Endothelial cell of umbilical vein (primary cell): ENCODE measurements around the gene GIMAP6. TPM values are rescaled to one million over a fixed set of nuclear protein-coding genes. Genes with fewer than 3 reads are reported as not detected.

Experiments used
- BruUV-seq: library from RNA; stranded (reverse); fragments of 400-500 nt; replicated peaks from 2 replicates; lab custom pipeline; 2021; lab: Mats Ljungman, UMichigan
- CTCF ChIA-PET: fragments of 300-600, 350-600 bp; sonication (Branson Sonifier 250); formaldehyde crosslinking; loops from one replicate; lab custom pipeline; 2021; ENCODE audit warnings: antibody characterized with exemption, inconsistent platforms; lab: Charles Lee
- POLR2A ChIA-PET: fragments of 300-600, 350-600 bp; sonication (Branson Sonifier 250); formaldehyde crosslinking; loops from one replicate; lab custom pipeline; 2021; ENCODE audit warnings: antibody characterized with exemption, inconsistent platforms; lab: Charles Lee
- DNase-seq: peaks from one replicate; pipeline ENCODE4 v3.0.0-alpha.2; 2011; ENCODE audit warnings: low read depth, low spot score
- FAIRE-seq: peaks from 2 replicates; lab custom pipeline; 2011; peaks lifted over from hg19 to GRCh38; lab: Jason Lieb, UNC
- H2AFZ ChIP-seq: 2 replicates; pipeline ENCODE4 v1.6.0; 2012; ENCODE audit warnings: low read depth, low read length, control low read depth, inconsistent platforms
- H3K27ac ChIP-seq: 2 replicates; pipeline ENCODE4 v1.5.1; 2011; ENCODE audit warnings: low read depth, mild to moderate bottlenecking, control low read depth, low read length, moderate library complexity; ENCODE audit not compliant: insufficient read depth
- H3K27me3 ChIP-seq, 2 experiments: 2 replicates each; pipeline versions ENCODE4 v1.6.0 to v1.6.1; 2011; ENCODE audit warnings: low read length in 2 of 2, mixed read lengths in 1 of 2; ENCODE audit not compliant: control insufficient read depth in 2 of 2, insufficient read depth in 2 of 2
- H3K36me3 ChIP-seq, 2 experiments: 2 replicates in 1 of 2; 3 replicates in 1 of 2; pipeline ENCODE4 v1.5.1; 2011; ENCODE audit warnings: low read length in 2 of 2, mild to moderate bottlenecking in 1 of 2, moderate library complexity in 1 of 2; ENCODE audit not compliant: control insufficient read depth in 2 of 2, insufficient read depth in 2 of 2; ENCODE audit errors: extremely low read depth in 1 of 2
- H3K4me1 ChIP-seq: 3 replicates; pipeline ENCODE4 v1.5.1; 2011; ENCODE audit warnings: mild to moderate bottlenecking, low read length; ENCODE audit not compliant: control insufficient read depth, insufficient read depth; ENCODE audit errors: extremely low read depth
- H3K4me2 ChIP-seq: 2 replicates; pipeline ENCODE4 v1.6.1; 2011; ENCODE audit warnings: low read length, control low read depth, mixed read lengths; ENCODE audit not compliant: insufficient read depth
- H3K4me3 ChIP-seq, 3 experiments: fragments of 200-600 bp in 1 of 3; sonication (generic), shearing (Covaris generic) in 1 of 3; replicated peaks in 1 of 3; 2 replicates each; pipeline ENCODE4 v1.5.1; 2011 to 2016; ENCODE audit warnings: control low read depth in 3 of 3, low read length in 3 of 3, mild to moderate bottlenecking in 2 of 3, inconsistent platforms in 1 of 3, low read depth in 1 of 3, moderate library complexity in 1 of 3; ENCODE audit not compliant: insufficient read depth in 1 of 3
- H3K79me2 ChIP-seq: 2 replicates; pipeline ENCODE4 v1.6.0; 2012; ENCODE audit warnings: low read length, inconsistent platforms; ENCODE audit not compliant: control insufficient read depth, insufficient read depth
- H3K9ac ChIP-seq: replicated peaks from 2 replicates; pipeline ENCODE3; 2011; ENCODE audit warnings: low read length, control low read depth; ENCODE audit not compliant: insufficient read depth; ENCODE audit errors: extremely low read depth
- H3K9me1 ChIP-seq: replicated peaks from 3 replicates; pipeline ENCODE4 v1.6.0; 2011; ENCODE audit warnings: mild to moderate bottlenecking, low read length; ENCODE audit not compliant: control insufficient read depth, insufficient read depth; ENCODE audit errors: extremely low read depth
- H3K9me3 ChIP-seq: replicated peaks from 2 replicates; pipeline ENCODE4 v1.5.1; 2012; ENCODE audit warnings: low read length, inconsistent platforms; ENCODE audit not compliant: control insufficient read depth, insufficient read depth
- H4K20me1 ChIP-seq: replicated peaks from 2 replicates; pipeline ENCODE3; 2011; ENCODE audit warnings: mild to moderate bottlenecking, low read length; ENCODE audit not compliant: control insufficient read depth, insufficient read depth; ENCODE audit errors: extremely low read depth
- CTCF ChIP-seq, 2 donors: IDR thresholded peaks; 1 replicate in 1 of 2; 2 replicates in 1 of 2; pipeline ENCODE4 v1.5.1; 2011; ENCODE audit warnings: low read length in 2 of 2, mild to moderate bottlenecking in 2 of 2, moderate library complexity in 2 of 2, control low read depth in 1 of 2, inconsistent platforms in 1 of 2, low read depth in 1 of 2; ENCODE audit not compliant: insufficient read depth in 1 of 2; ENCODE audit errors: extremely low read depth in 1 of 2
- EZH2 ChIP-seq: IDR thresholded peaks from 2 replicates; pipeline ENCODE4 v1.6.1; 2012; ENCODE audit warnings: borderline replicate concordance, low read depth, mild to moderate bottlenecking, moderate library complexity, low read length, inconsistent platforms; ENCODE audit not compliant: severe bottlenecking
- FOS ChIP-seq: IDR thresholded peaks from 2 replicates; pipeline ENCODE4 v1.6.1; 2011; ENCODE audit warnings: mild to moderate bottlenecking, low read length, moderate library complexity, borderline replicate concordance; ENCODE audit not compliant: insufficient read depth
- GATA2 ChIP-seq: IDR thresholded peaks from 2 replicates; pipeline ENCODE4 v1.7.0; 2011; ENCODE audit warnings: low read depth, mild to moderate bottlenecking, moderate library complexity, mixed read lengths, low read length; ENCODE audit not compliant: insufficient read length, insufficient read depth
- JUN ChIP-seq: IDR thresholded peaks from 2 replicates; pipeline ENCODE4 v1.6.1; 2011; ENCODE audit warnings: borderline replicate concordance, low read depth; ENCODE audit not compliant: insufficient read length, insufficient read depth
- MYC ChIP-seq: IDR thresholded peaks from one replicate; pipeline ENCODE4 v1.6.1; 2011; ENCODE audit warnings: mild to moderate bottlenecking, low read depth, low read length
- POLR2A ChIP-seq: IDR thresholded peaks from 2 replicates; pipeline ENCODE4 v1.6.1; 2012; ENCODE audit warnings: low read depth, mild to moderate bottlenecking, control low read depth, low read length
- POLR2AphosphoS5 ChIP-seq: IDR thresholded peaks from 2 replicates; pipeline ENCODE4 v1.6.1; 2012; ENCODE audit warnings: low read depth, mild to moderate bottlenecking, control low read depth, low read length, moderate library complexity; ENCODE audit not compliant: insufficient read depth
- dilution Hi-C: fragments of 300-500 bp; cut with MboI; formaldehyde crosslinking; loops from one replicate; pipeline ENCODE4 v1.15.0; 2019; ENCODE audit warnings: low sequenced_read_pairs; ENCODE audit not compliant: extremely low pct_ligation_motif_present
- intact Hi-C: fragments of 100-400 bp; cut with micrococcal nuclease; formaldehyde crosslinking; loops from one replicate; pipeline ENCODE4 v1.10.0; 2022
- polyA plus RNA-seq, 4 experiments: library from polyadenylated mRNA; depleted of rRNA in 3 of 4; stranded (reverse) in 3 of 4; unstranded in 1 of 4; fragments of >200 nt; gene quantifications; 2 replicates each; pipeline versions ENCODE4 v1.2.1 to v1.2.3, GENCODE V29; 2011 to 2012; ENCODE audit warnings: missing spikeins in 1 of 4
- total RNA-seq: library from RNA; stranded (reverse); gene quantifications from 2 replicates; pipeline ENCODE4 v1.2.3, GENCODE V29; 2021
- TF ChIP-seq, protein P1 (sequence below): IDR thresholded peaks from 2 replicates; pipeline ENCODE4 v1.6.1; 2011; ENCODE audit not compliant: insufficient read depth, insufficient read length

Gene GIMAP6
- total and polyA plus RNA-seq, 2 donors (not counting 3 experiments of a cell fraction or from before 2014, with no cell fraction given): 65.6 to 85.0 TPM

- no peaks in the 10 kb centered on the region for H3K9me3 ChIP-seq
- H3K36me3 ChIP-seq: no peaks in the 10 kb centered on the region
- POLR2A ChIA-PET: no interaction called here
- H2AFZ ChIP-seq: no peak overlapping the region
- no peak for DNase-seq
- no peak overlapping the region for H3K9ac ChIP-seq
- H3K4me1 ChIP-seq: no peaks in the 10 kb centered on the region
- intact Hi-C loops (no loop called here), dilution Hi-C loops (no loop called here)
- TF ChIP-seq CTCF (IDR thresholded peaks at IDR 0.05; ENCODE audit: extremely low read depth in 1 of 2, insufficient read depth in 1 of 2, low read depth in 1 of 2, low read length in 2 of 2): no peak
- TF ChIP-seq, protein P1, sequence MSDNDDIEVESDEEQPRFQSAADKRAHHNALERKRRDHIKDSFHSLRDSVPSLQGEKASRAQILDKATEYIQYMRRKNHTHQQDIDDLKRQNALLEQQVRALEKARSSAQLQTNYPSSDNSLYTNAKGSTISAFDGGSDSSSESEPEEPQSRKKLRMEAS: no peak
- TF ChIP-seq MYC: no peak
- no peak for TF ChIP-seq EZH2
- no peak for TF ChIP-seq POLR2A
- TF ChIP-seq JUN: no peak
- no peak for TF ChIP-seq POLR2AphosphoS5
- TF ChIP-seq GATA2: no peak
- no peak for TF ChIP-seq FOS
- H4K20me1 ChIP-seq: no peaks in the 10 kb centered on the region
- no peak overlapping the region for H3K27ac ChIP-seq
- BruUV-seq: no TSS peak
- H3K79me2 ChIP-seq: no peaks in the 10 kb centered on the region
- CTCF ChIA-PET: interaction anchor here (1.0 kb wide), 1 partner anchor 19 kb away, joined by 3 read pairs; the partner anchor contains the start of gene GIMAP2
- FAIRE-seq: no peak
- no peak overlapping the region for H3K4me3 ChIP-seq
- H3K9me1 ChIP-seq: no peaks in the 10 kb centered on the region
- no peak overlapping the region for H3K4me2 ChIP-seq
- no peaks in the 10 kb centered on the region for H3K27me3 ChIP-seq
Observed at GRCh38 chr7:150666412-150666811, 34.2 kb upstream of the GIMAP6 start.
